DND-41 (cell line): Measurements from ENCODE around the gene ANKRD23.
A peak's percentile ranks its signal among the peaks of the same experiment; 100 is the strongest.

Experiments
- ATAC-seq: fragments of 200-7000 bp; cut with Tn5 transposase; 3 replicates; pipeline ENCODE4 v1.9.1; 2021; ENCODE audit warnings: low read depth; ENCODE audit not compliant: insufficient read depth
- DNase-seq: peaks from one replicate; pipeline ENCODE4 v3.0.0-alpha.2; 2020
- H2AFZ ChIP-seq: 2 replicates; pipeline ENCODE4 v1.6.0; 2012; ENCODE audit warnings: low read depth, low read length
- H3K27ac ChIP-seq: 2 replicates; pipeline ENCODE4 v1.5.1; 2012; ENCODE audit warnings: low read length, inconsistent platforms
- H3K27me3 ChIP-seq: fragments of 200-600 bp; sonication (generic); 2 replicates; pipeline ENCODE4 v1.6.0; 2012; ENCODE audit warnings: low read length, mild to moderate bottlenecking, inconsistent platforms; ENCODE audit not compliant: insufficient read depth, poor library complexity
- H3K36me3 ChIP-seq: 2 replicates; pipeline ENCODE4 v1.5.1; 2012; ENCODE audit warnings: low read length, inconsistent platforms; ENCODE audit not compliant: insufficient read depth
- H3K4me1 ChIP-seq: 2 replicates; pipeline ENCODE4 v1.5.1; 2012; ENCODE audit warnings: mild to moderate bottlenecking, low read length; ENCODE audit not compliant: insufficient read depth
- H3K4me2 ChIP-seq: 2 replicates; pipeline ENCODE4 v1.6.0; 2012; ENCODE audit warnings: mild to moderate bottlenecking, moderate library complexity, low read length, inconsistent platforms; ENCODE audit not compliant: insufficient read depth
- H3K4me3 ChIP-seq, 2 experiments: fragments of 200-600 bp in 1 of 2; shearing (Covaris generic) in 1 of 2; 2 replicates each; pipeline ENCODE4 v1.5.1; 2012 to 2016; ENCODE audit warnings: inconsistent platforms in 2 of 2, low read length in 2 of 2, mild to moderate bottlenecking in 2 of 2, low read depth in 1 of 2, moderate library complexity in 1 of 2
- H3K79me2 ChIP-seq: 2 replicates; pipeline ENCODE4 v1.6.0; 2012; ENCODE audit warnings: low read length, inconsistent platforms; ENCODE audit not compliant: insufficient read depth
- H3K9ac ChIP-seq: 2 replicates; pipeline ENCODE4 v1.6.0; 2012; ENCODE audit warnings: low read depth, mild to moderate bottlenecking, inconsistent platforms, low read length, moderate library complexity
- H3K9me3 ChIP-seq: 2 replicates; pipeline ENCODE4 v1.5.1; 2012; ENCODE audit warnings: low read length, moderate library complexity, mild to moderate bottlenecking, inconsistent platforms; ENCODE audit not compliant: insufficient read depth, severe bottlenecking
- H4K20me1 ChIP-seq: 2 replicates; pipeline ENCODE4 v1.6.0; 2012; ENCODE audit warnings: low read length; ENCODE audit not compliant: insufficient read depth
- CTCF ChIP-seq: IDR thresholded peaks from 2 replicates; pipeline ENCODE4 v1.5.1; 2012; ENCODE audit warnings: borderline replicate concordance, low read length, moderate library complexity, mild to moderate bottlenecking; ENCODE audit not compliant: poor library complexity, severe bottlenecking; ENCODE audit errors: extremely low read depth
- EZH2 ChIP-seq: IDR thresholded peaks from 3 replicates; pipeline ENCODE4 v1.6.1; 2012; ENCODE audit warnings: borderline replicate concordance, low read depth, mild to moderate bottlenecking, moderate library complexity, low read length, inconsistent platforms; ENCODE audit not compliant: severe bottlenecking

ANKRD23 gene

DNA sequence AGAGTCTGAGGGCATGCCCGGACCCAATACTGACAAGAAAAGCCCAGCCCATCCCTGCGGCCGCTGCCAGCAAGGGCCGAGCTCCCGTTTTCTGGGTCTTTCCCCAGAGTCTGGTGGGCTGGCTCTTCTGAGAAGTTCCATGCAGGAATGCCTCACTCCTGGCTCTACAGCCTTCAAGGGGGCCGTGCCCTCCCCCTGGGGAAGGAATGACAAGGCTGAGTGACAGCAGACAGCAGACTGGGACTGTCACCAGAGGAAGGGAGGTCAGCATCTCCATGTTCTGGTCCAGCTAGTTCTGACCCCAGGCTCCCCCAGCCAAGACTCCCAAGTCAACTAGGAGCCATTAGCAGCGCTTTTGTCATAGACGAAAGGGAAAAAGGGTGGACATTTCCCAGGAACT is 39.1 kb upstream of the ANKRD23 start:
- Histone ChIP-seq H3K4me1 (no peaks in the 10 kb centered on the region), H3K9me3 (no peaks in the 10 kb centered on the region), H3K36me3 (no peaks in the 10 kb centered on the region), H3K9ac (no peak overlapping the region), H2AFZ (no peak overlapping the region), H4K20me1 (no peaks in the 10 kb centered on the region), H3K27ac (no peak overlapping the region), H3K27me3 (peaks cover 22% of the 10 kb centered on the region), H3K79me2 (no peaks in the 10 kb centered on the region), H3K4me3 (no peak overlapping the region), H3K4me2 (no peak overlapping the region)
- no peak for ATAC-seq
- no peak for TF ChIP-seq CTCF
- TF ChIP-seq EZH2 = no peak
- no peak for DNase-seq

GRCh38 chr2:96882230-96882629 is 38.4 kb upstream of the ANKRD23 start:
- Histone ChIP-seq H3K4me3 (no peak overlapping the region), H3K36me3 (no peaks in the 10 kb centered on the region), H2AFZ (no peak overlapping the region), H3K4me1 (no peaks in the 10 kb centered on the region), H3K79me2 (no peaks in the 10 kb centered on the region), H3K27ac (no peak overlapping the region), H3K9ac (no peak overlapping the region), H4K20me1 (no peaks in the 10 kb centered on the region), H3K27me3 (peaks cover 22% of the 10 kb centered on the region), H3K9me3 (no peaks in the 10 kb centered on the region), H3K4me2 (no peak overlapping the region)
- DNase-seq = no peak
- TF ChIP-seq CTCF = no peak
- no peak for TF ChIP-seq EZH2
- ATAC-seq = peak; percentile 34; the same call in 1 of the 3 replicates

DNA sequence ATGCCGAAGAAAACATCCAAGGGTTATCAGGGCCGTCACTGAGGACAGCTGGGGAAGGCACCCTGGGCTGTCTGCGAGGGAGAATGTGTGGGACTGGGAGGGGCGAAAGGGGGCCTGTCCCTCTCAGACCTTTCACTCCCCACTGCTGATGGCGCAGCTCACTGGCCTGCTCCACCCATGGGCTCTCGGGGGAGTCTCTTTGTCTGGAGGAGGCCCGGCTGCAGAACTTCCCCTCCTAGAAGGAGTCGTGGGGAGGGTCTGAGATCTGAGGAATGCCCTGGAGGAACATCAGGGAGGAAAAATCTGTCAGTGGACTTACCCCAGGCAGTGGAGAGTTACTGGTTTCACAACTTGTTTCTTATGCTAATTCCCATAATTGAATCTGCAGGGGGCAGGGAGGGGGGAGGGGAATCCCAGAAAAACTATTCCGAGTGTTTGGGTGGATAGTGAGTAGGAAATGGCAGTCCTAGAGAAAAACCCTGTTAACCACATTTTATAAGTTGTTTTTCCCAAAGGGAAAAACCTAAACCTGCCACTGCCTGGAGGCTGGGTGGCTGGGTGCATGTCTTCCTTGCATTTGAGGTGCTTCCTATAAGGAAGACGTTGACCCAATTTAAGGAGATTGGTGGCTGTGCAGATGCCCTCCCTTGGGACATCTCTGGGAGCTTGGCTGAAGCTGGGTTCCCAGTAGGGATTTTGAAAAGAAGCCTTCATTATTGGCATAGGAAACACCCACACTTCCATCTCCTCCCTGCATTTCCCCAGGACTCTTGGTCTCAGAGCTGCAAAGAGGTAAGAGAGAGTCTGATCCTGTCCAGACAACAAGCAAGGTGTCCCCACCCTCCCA is 37.8 kb upstream of the ANKRD23 start:
- H3K9me3 ChIP-seq = no peaks in the 10 kb centered on the region
- H3K36me3 ChIP-seq = no peaks in the 10 kb centered on the region
- peaks cover 22% of the 10 kb centered on the region for H3K27me3 ChIP-seq
- no peak overlapping the region for H3K4me2 ChIP-seq
- H3K27ac ChIP-seq = no peak overlapping the region
- no peak overlapping the region for H3K4me3 ChIP-seq
- no peaks in the 10 kb centered on the region for H3K79me2 ChIP-seq
- no peaks in the 10 kb centered on the region for H3K4me1 ChIP-seq
- DNase-seq = no peak
- no peaks in the 10 kb centered on the region for H4K20me1 ChIP-seq
- no peak for TF ChIP-seq CTCF
- no peak overlapping the region for H2AFZ ChIP-seq
- no peak for ATAC-seq
- H3K9ac ChIP-seq = no peak overlapping the region

GRCh38 chr2:96880891-96881273 is 37.1 kb upstream of the ANKRD23 start:
- no peaks in the 10 kb centered on the region for H4K20me1 ChIP-seq
- H3K4me1 ChIP-seq = no peaks in the 10 kb centered on the region
- H3K79me2 ChIP-seq = no peaks in the 10 kb centered on the region
- peaks cover 22% of the 10 kb centered on the region for H3K27me3 ChIP-seq
- no peak overlapping the region for H3K4me2 ChIP-seq
- H3K9me3 ChIP-seq = no peaks in the 10 kb centered on the region
- no peaks in the 10 kb centered on the region for H3K36me3 ChIP-seq
- ATAC-seq = no peak
- H2AFZ ChIP-seq = no peak overlapping the region
- H3K9ac ChIP-seq = no peak overlapping the region
- no peak for TF ChIP-seq CTCF
- TF ChIP-seq EZH2 = no peak
- DNase-seq = no peak
- no peak overlapping the region for H3K27ac ChIP-seq
- H3K4me3 ChIP-seq = no peak overlapping the region
